HG02852 (cell line): Measurements from ENCODE around the gene EGFLAM.

Experiments
- ATAC-seq: cut with Tn5 transposase; IDR thresholded peaks from one replicate; pipeline ENCODE4 v1.9.1; 2021; ENCODE audit warnings: mild to moderate bottlenecking, moderate library complexity; ENCODE audit not compliant: unreplicated experiment

The EGFLAM gene

DNA sequence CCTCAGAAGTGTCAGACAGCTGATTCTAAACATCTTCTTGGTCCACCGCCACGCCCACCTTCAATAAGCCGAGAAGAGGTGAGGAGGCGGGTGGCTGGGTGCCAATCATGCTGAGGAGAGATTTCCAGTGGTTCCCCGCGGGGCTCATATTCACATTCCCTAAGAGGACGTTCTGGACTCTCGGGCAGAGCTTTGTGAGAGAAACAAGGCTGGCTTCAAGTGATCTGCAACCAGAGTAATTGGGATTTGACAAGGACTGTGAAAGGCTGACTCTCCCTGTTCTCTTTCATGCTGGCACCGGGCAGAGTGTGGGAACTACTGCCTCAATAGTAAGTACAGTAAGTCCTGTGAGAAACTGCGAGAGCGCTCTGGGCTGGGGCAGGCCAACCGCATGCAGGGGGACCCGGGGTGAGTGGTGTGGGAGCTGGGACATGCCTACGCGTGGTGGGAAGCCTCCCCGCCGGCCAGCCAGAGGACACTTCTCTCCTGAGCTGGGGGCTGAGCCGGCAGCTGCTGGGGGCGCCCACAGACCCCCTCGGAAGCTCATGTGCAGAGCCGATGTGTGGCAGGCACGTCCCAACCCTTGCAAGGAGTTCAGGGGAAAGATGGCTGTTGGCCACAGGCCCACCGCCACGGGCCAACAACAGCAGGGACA lies 187.1 kb downstream of the EGFLAM start:
- no peak for ATAC-seq

- no peak for ATAC-seq
Observed at GRCh38 chr5:38446029-38446522, 187.7 kb downstream of the EGFLAM start.

DNA sequence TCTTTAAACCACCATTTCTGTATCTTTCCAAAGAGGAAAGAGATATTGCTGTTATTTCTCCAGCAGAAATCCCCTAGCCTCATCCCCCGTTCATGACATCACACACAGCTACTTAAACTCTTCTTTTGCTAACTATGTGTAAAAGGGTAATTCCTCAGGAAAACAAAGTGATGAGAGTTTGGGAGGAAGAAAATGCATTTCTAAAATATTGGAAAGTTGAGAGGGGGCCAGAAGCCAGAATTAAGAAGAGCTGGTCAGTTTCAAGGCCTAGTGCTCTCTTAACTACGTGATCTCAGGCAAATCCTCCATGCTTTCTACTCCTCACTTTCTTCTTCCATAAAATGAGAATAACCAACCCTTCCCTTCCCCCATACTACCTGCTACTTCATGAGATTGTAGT lies 188.7 kb downstream of the EGFLAM start:
- ATAC-seq, result no peak

GRCh38 chr5:38447786-38448185 lies 189.4 kb downstream of the EGFLAM start:
- no peak for ATAC-seq

GRCh38 chr5:38448568-38449350 lies 190.4 kb downstream of the EGFLAM start:
- ATAC-seq, result no peak

DNA sequence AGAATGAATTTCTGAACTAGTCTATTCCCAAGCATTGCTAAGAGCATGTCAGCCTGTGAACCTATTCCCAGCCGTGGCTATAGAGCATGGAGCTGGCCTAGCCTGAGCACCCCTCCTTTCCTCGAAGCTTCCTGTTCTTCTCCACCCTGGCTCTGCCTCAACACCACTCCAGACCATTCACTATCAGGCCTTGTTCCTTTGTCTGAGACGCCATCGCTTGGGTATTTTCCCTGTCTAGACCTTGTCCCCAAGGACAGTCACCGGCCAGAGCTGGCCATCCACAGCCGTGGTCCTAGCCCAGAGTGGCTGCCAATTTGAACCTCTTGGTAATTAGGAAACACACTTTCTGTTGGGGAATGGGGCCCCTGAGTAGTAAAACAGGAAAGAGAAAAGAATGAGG lies 192.3 kb downstream of the EGFLAM start:
- ATAC-seq, result no peak

- no peak for ATAC-seq
Observed at GRCh38 chr5:38451074-38451725, 192.8 kb downstream of the EGFLAM start.

DNA sequence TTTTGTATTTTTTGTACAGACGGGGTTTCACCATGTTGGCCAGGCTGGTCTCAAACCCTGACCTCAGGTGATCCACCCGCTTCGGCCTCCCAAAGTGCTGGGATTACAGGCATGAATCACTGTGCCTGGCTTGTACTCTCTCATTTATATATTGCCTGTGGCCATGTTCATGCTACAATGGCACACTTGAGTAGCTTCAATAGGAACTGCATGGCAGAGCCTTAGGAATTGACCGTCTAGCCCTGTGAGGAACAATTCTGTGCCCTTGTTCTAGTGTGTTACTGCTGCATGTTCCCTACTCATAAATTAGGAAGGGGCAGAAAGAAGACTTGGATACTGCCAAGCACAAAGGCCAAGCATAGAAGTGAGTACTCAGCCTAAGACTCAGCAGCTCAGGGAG lies 193.8 kb downstream of the EGFLAM start:
- no peak for ATAC-seq

DNA sequence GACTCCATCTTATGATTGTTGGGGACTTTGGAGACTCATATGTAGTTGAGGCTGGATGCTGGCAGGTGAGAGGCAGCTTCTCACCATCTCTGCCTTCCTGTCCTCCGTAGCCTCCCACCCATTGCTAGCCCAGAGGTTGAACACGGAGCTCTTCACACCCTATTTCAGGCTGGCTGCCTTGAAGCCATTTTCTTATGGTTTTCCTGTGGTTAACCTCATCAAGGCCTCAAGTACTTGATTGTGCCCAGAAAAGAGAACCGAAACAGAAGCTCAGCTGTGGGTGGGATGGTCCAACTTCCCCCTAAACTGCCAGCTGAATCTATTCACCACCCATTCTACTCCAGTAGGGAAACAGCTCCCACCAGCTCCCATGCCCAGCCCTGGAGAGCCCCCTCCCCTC lies 195.1 kb downstream of the EGFLAM start:
- ATAC-seq, result peak; percentile 99

DNA sequence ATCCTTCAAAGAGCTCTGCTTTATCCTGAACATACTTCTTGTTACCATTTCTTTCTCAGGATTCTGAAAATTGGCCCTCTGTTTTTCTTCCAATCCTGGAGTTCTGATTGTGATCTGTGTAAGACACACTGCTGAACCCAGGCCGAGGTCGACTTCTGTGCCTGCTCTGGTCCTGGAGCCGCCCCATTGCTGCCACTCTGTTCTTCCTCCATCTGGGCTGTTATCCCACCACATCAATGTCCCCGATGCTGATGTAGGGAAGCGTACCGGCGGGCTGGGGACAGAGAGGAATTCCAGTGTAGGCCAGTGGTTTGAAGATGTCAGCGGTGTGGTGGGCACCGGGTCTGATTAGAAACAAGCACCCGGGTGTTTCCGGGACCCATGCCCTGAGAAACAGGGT lies 195.6 kb downstream of the EGFLAM start:
- ATAC-seq, result peak; percentile 4

DNA sequence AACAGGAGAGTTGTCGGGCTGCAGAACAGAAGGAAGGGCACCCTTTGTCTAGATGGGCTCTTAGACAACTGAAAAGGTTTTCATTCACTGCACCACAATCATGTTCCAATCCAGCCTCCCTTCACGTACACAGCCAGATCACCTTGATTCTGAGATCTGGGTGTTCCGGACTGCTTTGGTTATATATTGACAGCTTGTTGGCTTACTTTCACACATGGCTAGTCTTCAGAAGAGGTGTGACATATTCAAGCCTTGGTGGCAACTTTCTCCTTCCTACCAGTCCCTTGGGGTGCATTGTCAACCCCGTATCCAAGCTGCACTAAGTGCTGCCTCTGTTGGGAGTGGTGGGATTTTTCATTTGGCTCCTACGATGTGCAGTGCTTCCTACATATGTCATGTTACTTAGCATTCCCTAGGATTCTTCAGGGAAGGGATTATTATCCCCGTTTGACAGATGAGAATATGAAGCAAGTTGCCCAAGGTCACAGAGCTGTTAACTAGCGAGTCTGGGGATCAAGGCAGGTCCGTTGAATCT lies 197.5 kb downstream of the EGFLAM start:
- no peak for ATAC-seq

- no peak for ATAC-seq
Observed at GRCh38 chr5:38456657-38457399, 198.5 kb downstream of the EGFLAM start.

DNA sequence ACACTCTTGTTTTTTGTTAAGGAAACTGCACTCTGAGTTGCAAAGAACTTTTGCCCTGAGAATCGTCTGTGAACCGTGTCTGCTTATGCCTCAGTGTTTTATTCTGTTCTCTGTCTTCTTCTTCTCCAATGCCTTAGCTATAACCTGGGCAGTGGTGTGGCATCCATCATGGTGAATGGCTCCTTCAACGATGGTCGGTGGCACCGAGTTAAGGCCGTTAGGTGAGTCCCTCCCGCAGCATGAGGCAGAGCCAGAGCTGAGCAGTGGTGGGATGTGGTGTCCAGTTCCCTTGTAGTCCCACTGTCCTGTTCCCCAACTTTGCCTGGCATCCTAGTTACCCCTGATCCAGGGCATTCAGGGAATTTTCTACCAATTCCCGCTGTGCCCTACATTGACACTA lies 199.8 kb downstream of the EGFLAM start:
- no peak for ATAC-seq

DNA sequence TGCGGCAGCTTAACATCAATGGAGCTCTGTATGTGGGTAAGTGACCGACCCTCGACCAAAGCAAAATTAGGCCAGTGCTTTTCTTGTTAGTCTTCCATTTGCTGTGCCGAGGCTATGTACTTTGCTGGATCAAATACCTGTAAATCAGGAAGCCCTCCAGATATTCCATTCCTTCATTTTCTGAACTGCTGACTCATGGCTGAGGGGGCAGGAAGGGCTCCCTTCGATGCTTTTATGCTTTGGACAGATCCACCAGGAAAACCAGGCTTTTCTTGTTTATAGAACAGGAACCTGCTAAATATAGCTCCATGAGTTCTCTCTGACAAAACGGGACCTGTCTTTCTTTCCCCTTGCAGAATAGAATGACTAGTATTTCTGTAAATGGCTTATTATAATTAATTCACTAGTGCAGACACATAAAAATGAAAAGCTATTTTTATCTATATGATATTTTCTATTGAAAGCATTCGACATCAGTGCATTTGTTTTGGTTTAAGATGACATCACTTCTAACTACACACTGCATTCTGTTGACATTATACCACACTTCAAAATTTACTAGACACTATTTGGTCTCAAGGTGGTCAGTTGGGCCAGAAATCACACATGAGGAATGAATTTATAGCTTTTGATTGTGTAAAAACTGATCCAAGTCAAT lies 204.7 kb downstream of the EGFLAM start:
- no peak for ATAC-seq

GRCh38 chr5:38463634-38464521 lies 205.5 kb downstream of the EGFLAM start:
- no peak for ATAC-seq

DNA sequence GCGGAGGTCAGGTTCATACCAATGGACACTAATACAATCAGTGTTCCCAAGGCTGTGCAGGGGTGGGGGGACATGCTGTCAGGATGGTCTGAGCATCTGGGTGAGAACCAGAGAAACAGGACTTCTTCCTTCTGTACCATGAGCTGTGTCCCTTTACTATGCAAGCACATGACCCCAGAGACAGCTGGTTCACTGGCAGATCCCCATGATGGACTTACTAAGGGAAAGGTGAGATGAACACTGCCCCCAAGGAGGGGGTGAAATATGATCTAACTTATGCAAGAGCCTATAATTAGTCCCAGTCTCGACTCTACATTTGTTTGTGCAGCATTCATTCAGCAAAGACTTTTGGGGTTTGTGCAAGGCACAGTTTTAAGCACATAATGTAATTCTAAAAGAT lies 206.7 kb downstream of the EGFLAM start:
- no peak for ATAC-seq

GRCh38 chr5:38465702-38466423 lies 207.5 kb downstream of the EGFLAM start:
- no peak for ATAC-seq

DNA sequence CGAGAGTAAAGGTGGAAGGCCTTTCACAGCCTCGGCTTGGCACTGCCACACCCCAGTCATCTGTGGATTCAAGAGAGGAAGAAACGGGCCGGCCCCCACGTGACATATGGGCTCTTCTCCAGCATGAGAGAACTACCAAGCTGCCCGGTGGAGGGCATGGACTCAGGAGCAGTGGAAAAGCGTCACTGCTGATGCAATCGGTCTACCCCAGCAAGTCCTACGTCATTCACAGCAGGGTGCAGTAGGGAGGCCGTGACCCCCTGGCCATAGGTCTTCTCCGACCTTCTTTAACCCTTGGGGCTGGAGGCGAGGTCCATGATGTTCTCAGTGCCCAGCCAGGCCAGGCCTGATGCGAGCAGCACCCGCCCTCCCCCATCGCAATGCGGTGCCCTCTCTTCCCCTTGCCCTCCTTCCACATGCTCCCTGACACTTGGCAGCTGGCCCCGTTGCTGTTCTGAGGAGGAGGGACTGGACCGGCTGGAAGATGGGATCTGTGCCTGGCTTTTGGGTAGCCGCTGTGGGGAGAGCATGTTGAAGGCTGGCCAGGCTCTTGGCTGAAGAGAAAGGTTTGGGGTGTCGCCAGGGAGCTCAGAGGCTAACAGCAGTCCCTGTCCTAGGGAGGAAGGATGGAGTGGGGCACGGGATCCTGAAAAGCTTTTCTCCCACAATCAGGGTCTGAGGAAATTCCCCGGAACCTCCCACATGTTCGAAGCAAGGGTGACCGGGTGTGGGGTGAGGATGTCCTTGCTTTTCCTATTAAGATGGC lies 208.2 kb downstream of the EGFLAM start:
- no peak for ATAC-seq
